Keratinocyte (primary cell): Measurements from ENCODE around the gene LAYN. TPM values are rescaled to one million over a fixed set of nuclear protein-coding genes. Genes with fewer than 3 reads are reported as not detected.

Source experiments
- DNase-seq: peaks from one replicate; pipeline ENCODE4 v3.0.0-alpha.2; 2011; ENCODE audit warnings: low read depth, missing footprints, low spot score
- FAIRE-seq: peaks from 2 replicates; lab custom pipeline; 2011; peaks lifted over from hg19 to GRCh38; lab: Jason Lieb, UNC
- H2AFZ ChIP-seq: 2 replicates; pipeline ENCODE4 v1.6.0; 2012; ENCODE audit warnings: low read length, control low read depth, inconsistent platforms; ENCODE audit not compliant: control insufficient read depth
- H3K27ac ChIP-seq: 2 replicates; pipeline ENCODE4 v1.5.1; 2011; ENCODE audit warnings: low read length; ENCODE audit not compliant: control insufficient read depth, insufficient read depth
- H3K27me3 ChIP-seq: 3 replicates; pipeline ENCODE4 v1.6.0; 2011; ENCODE audit warnings: low read length; ENCODE audit not compliant: control insufficient read depth, insufficient read depth; ENCODE audit errors: extremely low read depth
- H3K36me3 ChIP-seq, 2 experiments: 2 replicates in 1 of 2; 3 replicates in 1 of 2; pipeline ENCODE4 v1.5.1; 2011; ENCODE audit warnings: low read length in 2 of 2, mild to moderate bottlenecking in 1 of 2; ENCODE audit not compliant: control insufficient read depth in 2 of 2, insufficient read depth in 2 of 2; ENCODE audit errors: extremely low read depth in 1 of 2
- H3K4me1 ChIP-seq: 3 replicates; pipeline ENCODE4 v1.5.1; 2011; ENCODE audit warnings: low read length; ENCODE audit not compliant: control insufficient read depth, insufficient read depth; ENCODE audit errors: extremely low read depth
- H3K4me2 ChIP-seq: 3 replicates; pipeline ENCODE4 v1.6.0; 2011; ENCODE audit warnings: low read depth, low read length; ENCODE audit not compliant: control insufficient read depth, insufficient read depth; ENCODE audit errors: extremely low read depth
- H3K4me3 ChIP-seq, 3 experiments: fragments of 200-600 bp in 1 of 3; sonication (generic) in 1 of 3; 2 replicates in 2 of 3; 3 replicates in 1 of 3; pipeline ENCODE4 v1.5.1; 2011 to 2016; ENCODE audit warnings: low read length in 3 of 3, mild to moderate bottlenecking in 3 of 3, control low read depth in 2 of 3, inconsistent platforms in 1 of 3, low read depth in 1 of 3, mixed read lengths in 1 of 3, mixed run types in 1 of 3, moderate library complexity in 1 of 3; ENCODE audit not compliant: control insufficient read depth in 2 of 3, insufficient read depth in 2 of 3; ENCODE audit errors: extremely low read depth in 1 of 3
- H3K79me2 ChIP-seq: 2 replicates; pipeline ENCODE4 v1.6.0; 2012; ENCODE audit warnings: low read length; ENCODE audit not compliant: control insufficient read depth, insufficient read depth
- H3K9ac ChIP-seq: 3 replicates; pipeline ENCODE4 v1.6.0; 2011; ENCODE audit warnings: low read length; ENCODE audit not compliant: control insufficient read depth, insufficient read depth; ENCODE audit errors: extremely low read depth
- H3K9me1 ChIP-seq: 3 replicates; pipeline ENCODE4 v1.6.0; 2011; ENCODE audit warnings: low read length; ENCODE audit not compliant: control insufficient read depth, insufficient read depth; ENCODE audit errors: extremely low read depth
- H3K9me3 ChIP-seq: 2 replicates; pipeline ENCODE4 v1.5.1; 2012; ENCODE audit warnings: low read depth, low read length; ENCODE audit not compliant: control insufficient read depth
- H4K20me1 ChIP-seq: 3 replicates; pipeline ENCODE4 v1.6.0; 2011; ENCODE audit warnings: low read length; ENCODE audit not compliant: control insufficient read depth, insufficient read depth; ENCODE audit errors: extremely low read depth
- EZH2 ChIP-seq: IDR thresholded peaks from one replicate; pipeline ENCODE4 v1.6.1; 2012; ENCODE audit warnings: inconsistent platforms, mild to moderate bottlenecking, low read length, moderate library complexity
- dilution Hi-C: fragments of 300-500 bp; cut with MboI; formaldehyde crosslinking; loops from one replicate; pipeline ENCODE4 v1.7.0; 2020; ENCODE audit warnings: low sequenced_read_pairs; ENCODE audit not compliant: extremely low pct_ligation_motif_present
- polyA plus RNA-seq, 5 experiments: library from polyadenylated mRNA; depleted of rRNA in 3 of 5; stranded (reverse) in 3 of 5; stranded (forward) in 1 of 5; unstranded in 1 of 5; fragments of >200 nt; gene quantifications; 1 replicate in 1 of 5; 2 replicates in 3 of 5; 3 replicates in 1 of 5; pipeline versions ENCODE4 v1.2.1 to v1.2.3, GENCODE V29; 2011 to 2012; ENCODE audit warnings: missing spikeins in 2 of 5, low read depth in 1 of 5, low replicate concordance in 1 of 5
- TF ChIP-seq, protein P1 (sequence below), 3 experiments: IDR thresholded peaks in 1 of 3; conservative IDR thresholded peaks in 1 of 3; optimal IDR thresholded peaks in 1 of 3; 2 replicates in 2 of 3; 3 replicates in 1 of 3; pipeline versions ENCODE3 to v1.5.1; 2011; ENCODE audit warnings: low read length in 3 of 3, mild to moderate bottlenecking in 3 of 3, moderate library complexity in 2 of 3, control low read depth in 1 of 3, inconsistent platforms in 1 of 3; ENCODE audit not compliant: insufficient read depth in 2 of 3; ENCODE audit errors: extremely low read depth in 1 of 3

The LAYN gene
- polyA plus RNA-seq, 1 donor (not counting 4 experiments of a cell fraction or from before 2014, with no cell fraction given), result 1.1 TPM

DNA sequence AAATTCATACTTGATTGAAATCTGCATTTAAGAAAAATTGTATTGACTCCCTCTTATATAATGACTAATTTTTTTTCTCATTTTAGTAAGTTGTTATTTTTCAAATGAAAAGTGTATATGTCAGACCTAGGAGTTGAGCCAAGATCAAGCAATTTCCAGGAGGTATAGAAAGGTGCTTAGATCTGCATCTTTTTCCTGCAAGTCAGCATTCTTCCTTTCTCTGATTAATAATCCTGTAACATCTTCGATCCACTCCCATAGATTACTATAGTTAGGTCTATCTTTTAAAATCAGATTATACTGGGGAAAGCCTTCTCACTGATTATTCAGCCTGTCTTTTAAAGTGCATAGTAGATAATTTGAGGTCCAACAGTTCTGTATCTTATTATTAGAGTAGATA, 13.2 kb upstream of the LAYN start:
- Histone ChIP-seq H3K9me1 (no peaks in the 10 kb centered on the region), H3K79me2 (no peaks in the 10 kb centered on the region), H3K36me3 (no peaks in the 10 kb centered on the region), H3K27ac (peak overlapping the region; percentile 22), H3K4me2 (no peak overlapping the region), H3K27me3 (no peaks in the 10 kb centered on the region), H2AFZ (no peak overlapping the region), H3K9ac (no peak overlapping the region), H4K20me1 (no peaks in the 10 kb centered on the region), H3K9me3 (no peaks in the 10 kb centered on the region), H3K4me1 (peaks cover 65% of the 10 kb centered on the region), H3K4me3 (no peak overlapping the region)
- dilution Hi-C loops, result no loop called here
- DNase-seq (no peak), FAIRE-seq (peak; percentile 34)
- TF ChIP-seq EZH2, result no peak
- TF ChIP-seq, protein P1, sequence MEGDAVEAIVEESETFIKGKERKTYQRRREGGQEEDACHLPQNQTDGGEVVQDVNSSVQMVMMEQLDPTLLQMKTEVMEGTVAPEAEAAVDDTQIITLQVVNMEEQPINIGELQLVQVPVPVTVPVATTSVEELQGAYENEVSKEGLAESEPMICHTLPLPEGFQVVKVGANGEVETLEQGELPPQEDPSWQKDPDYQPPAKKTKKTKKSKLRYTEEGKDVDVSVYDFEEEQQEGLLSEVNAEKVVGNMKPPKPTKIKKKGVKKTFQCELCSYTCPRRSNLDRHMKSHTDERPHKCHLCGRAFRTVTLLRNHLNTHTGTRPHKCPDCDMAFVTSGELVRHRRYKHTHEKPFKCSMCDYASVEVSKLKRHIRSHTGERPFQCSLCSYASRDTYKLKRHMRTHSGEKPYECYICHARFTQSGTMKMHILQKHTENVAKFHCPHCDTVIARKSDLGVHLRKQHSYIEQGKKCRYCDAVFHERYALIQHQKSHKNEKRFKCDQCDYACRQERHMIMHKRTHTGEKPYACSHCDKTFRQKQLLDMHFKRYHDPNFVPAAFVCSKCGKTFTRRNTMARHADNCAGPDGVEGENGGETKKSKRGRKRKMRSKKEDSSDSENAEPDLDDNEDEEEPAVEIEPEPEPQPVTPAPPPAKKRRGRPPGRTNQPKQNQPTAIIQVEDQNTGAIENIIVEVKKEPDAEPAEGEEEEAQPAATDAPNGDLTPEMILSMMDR (optimal IDR thresholded peaks at IDR 0.05 in 1 of 3, IDR thresholded peaks at IDR 0.05 in 1 of 3, conservative IDR thresholded peaks at IDR 0.05 in 1 of 3; ENCODE audit: extremely low read depth in 1 of 3, insufficient read depth in 2 of 3, low read length in 3 of 3), result no peak

DNA sequence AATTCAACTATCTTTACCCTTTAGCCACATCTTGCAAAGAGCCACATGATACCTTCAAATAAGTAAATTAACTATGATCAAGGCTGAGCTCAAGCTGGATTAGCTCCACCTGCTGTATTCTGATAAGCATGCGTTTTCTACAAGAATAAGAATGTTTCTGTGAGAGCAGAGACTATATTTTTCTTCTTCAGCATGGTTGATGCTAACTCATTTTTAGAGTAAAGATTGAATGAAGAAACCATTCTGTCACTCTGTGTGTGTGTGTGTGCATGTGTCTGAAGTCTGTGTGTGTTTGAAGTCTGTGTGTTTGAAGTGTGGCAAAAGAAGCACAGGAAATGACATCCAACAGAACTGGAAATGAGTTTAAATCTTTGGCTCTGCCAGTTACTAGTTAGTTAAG, 12.0 kb upstream of the LAYN start:
- no peaks in the 10 kb centered on the region for H3K79me2 ChIP-seq
- H2AFZ ChIP-seq, result peak overlapping the region; percentile 7
- FAIRE-seq (peak; percentile 23), DNase-seq (no peak)
- no peak overlapping the region for H3K4me3 ChIP-seq
- H3K9me1 ChIP-seq, result no peaks in the 10 kb centered on the region
- H3K4me2 ChIP-seq, result no peak overlapping the region
- TF ChIP-seq, protein P1 (optimal IDR thresholded peaks at IDR 0.05 in 1 of 3, IDR thresholded peaks at IDR 0.05 in 1 of 3, conservative IDR thresholded peaks at IDR 0.05 in 1 of 3; ENCODE audit: extremely low read depth in 1 of 3, insufficient read depth in 2 of 3, low read length in 3 of 3), result peak in 1 of 3 experiments; percentile 11
- no peak for TF ChIP-seq EZH2
- peaks cover 64% of the 10 kb centered on the region for H3K4me1 ChIP-seq
- dilution Hi-C loops, result no loop called here
- H4K20me1 ChIP-seq, result no peaks in the 10 kb centered on the region
- H3K9ac ChIP-seq, result no peak overlapping the region
- no peak overlapping the region for H3K27ac ChIP-seq
- no peaks in the 10 kb centered on the region for H3K36me3 ChIP-seq
- no peaks in the 10 kb centered on the region for H3K27me3 ChIP-seq
- no peaks in the 10 kb centered on the region for H3K9me3 ChIP-seq
